A549 (cell line): ENCODE measurements around the gene SLC2A13. TPM values are rescaled to one million over a fixed set of nuclear protein-coding genes. Genes with fewer than 3 reads are reported as not detected.
A peak's percentile ranks its signal among the peaks of the same experiment; 100 is the strongest.

Experiments used
- ATAC-seq, 2 experiments: fragments of 200-7000 bp in 1 of 2; fragments of >200 bp in 1 of 2; cut with Nextera tagmentation in 1 of 2; cut with Tn5 transposase in 1 of 2; 3 replicates each; pipeline versions ENCODE4 v1.8.0 to v1.9.1; 2018 to 2020; ENCODE audit warnings: mild to moderate bottlenecking in 1 of 2, moderate library complexity in 1 of 2
- CTCF ChIA-PET: fragments of 300-600 bp; sonication (Branson Sonifier 250); formaldehyde crosslinking; extraction: SDS; loops from one replicate; lab custom pipeline; 2021; ENCODE audit warnings: antibody characterized with exemption, inconsistent platforms; lab: Yijun Ruan, JAX
- POLR2A ChIA-PET: fragments of 350-600 bp; formaldehyde crosslinking; extraction: SDS; loops from one replicate; lab custom pipeline; 2021; ENCODE audit warnings: antibody characterized with exemption, inconsistent platforms; lab: Yijun Ruan, JAX
- DNase-seq, 2 experiments: peaks; one replicate each; pipeline versions ENCODE4 v3.0.0 to v3.0.0-alpha.2; 2011 to 2016; ENCODE audit warnings: low read depth in 1 of 2, low spot score in 1 of 2
- FAIRE-seq: peaks from 2 replicates; lab custom pipeline; 2011; peaks lifted over from hg19 to GRCh38; lab: Jason Lieb, UNC
- H3K27ac ChIP-seq, 2 experiments: fragments of >200 bp; sonication (Bioruptor Twin); formaldehyde crosslinking; 3 replicates each; pipeline ENCODE4 v1.5.1; 2016 to 2017
- H3K4me1 ChIP-seq: fragments of >200 bp; sonication (Bioruptor Twin); formaldehyde crosslinking; 3 replicates; pipeline ENCODE4 v1.6.1; 2016
- H3K4me2 ChIP-seq: fragments of >200 bp; sonication (Bioruptor Twin); formaldehyde crosslinking; 3 replicates; pipeline ENCODE4 v1.6.1; 2016
- H3K4me3 ChIP-seq: fragments of >200 bp; sonication (Bioruptor Twin); formaldehyde crosslinking; 3 replicates; pipeline ENCODE4 v1.5.1; 2016
- H3K9me3 ChIP-seq: fragments of >200 bp; sonication (Bioruptor Twin); formaldehyde crosslinking; 3 replicates; pipeline ENCODE4 v1.6.1; 2016
- ATOH8 ChIP-seq: fragments of 250-450 bp; sonication (Bioruptor Pico); IDR thresholded peaks from 2 replicates; pipeline ENCODE4 v1.5.0; 2020; ENCODE audit warnings: low read depth, mild to moderate bottlenecking, moderate library complexity
- CTCF ChIP-seq: fragments of >200 bp; sonication (Bioruptor Twin); formaldehyde crosslinking; IDR thresholded peaks from 3 replicates; pipeline ENCODE4 v1.5.1; 2016
- ESRRA ChIP-seq: fragments of 150-350 bp; IDR thresholded peaks from 2 replicates; pipeline ENCODE4 v1.6.1; 2014; ENCODE audit warnings: mild to moderate bottlenecking, low read length, borderline replicate concordance
- HES2 ChIP-seq: fragments of >200 bp; sonication (Bioruptor Twin); formaldehyde crosslinking; IDR thresholded peaks from 2 replicates; pipeline ENCODE4 v1.6.1; 2016
- HEYL ChIP-seq: fragments of 250-450 bp; sonication (Bioruptor Pico); IDR thresholded peaks from 2 replicates; pipeline ENCODE4 v1.8.0; 2021; ENCODE audit warnings: mild to moderate bottlenecking, moderate library complexity
- HMGXB4 ChIP-seq: fragments of 250-450 bp; sonication (Bioruptor Pico); IDR thresholded peaks from 2 replicates; pipeline ENCODE4 v1.5.0; 2021; ENCODE audit warnings: mild to moderate bottlenecking, moderate library complexity, borderline replicate concordance
- HOXB13 ChIP-seq: fragments of 250-450 bp; sonication (Bioruptor Pico); IDR thresholded peaks from 2 replicates; pipeline ENCODE4 v1.5.0; 2020; ENCODE audit warnings: low read depth, mild to moderate bottlenecking, moderate library complexity
- HOXB5 ChIP-seq: fragments of 250-450 bp; sonication (Bioruptor Pico); IDR thresholded peaks from 2 replicates; pipeline ENCODE4 v1.5.0; 2020; ENCODE audit warnings: mild to moderate bottlenecking, moderate library complexity
- JUN ChIP-seq, 2 experiments: fragments of >200 bp; sonication (Bioruptor Twin); formaldehyde crosslinking; IDR thresholded peaks; 2 replicates in 1 of 2; 3 replicates in 1 of 2; pipeline ENCODE4 v1.6.1; 2016 to 2017
- MAX ChIP-seq: IDR thresholded peaks from 2 replicates; pipeline ENCODE4 v1.6.1; 2012
- NPAS2 ChIP-seq: fragments of 250-450 bp; sonication (Bioruptor Pico); IDR thresholded peaks from 2 replicates; pipeline ENCODE4 v1.8.0; 2022; ENCODE audit warnings: mild to moderate bottlenecking, moderate library complexity, borderline replicate concordance
- NR3C1 ChIP-seq: fragments of >200 bp; sonication (Bioruptor Twin); formaldehyde crosslinking; IDR thresholded peaks from 3 replicates; pipeline ENCODE4 v1.6.1; 2017
- POLR2A ChIP-seq: IDR thresholded peaks from 2 replicates; pipeline ENCODE4 v1.6.1; 2012; ENCODE audit warnings: mild to moderate bottlenecking, low read length
- RAD21 ChIP-seq, 2 experiments: fragments of >200 bp in 1 of 2; sonication (Bioruptor Twin) in 1 of 2; formaldehyde crosslinking in 1 of 2; IDR thresholded peaks in 1 of 2; conservative IDR thresholded peaks in 1 of 2; 2 replicates in 1 of 2; 3 replicates in 1 of 2; pipeline ENCODE4 v1.6.1; 2012 to 2018; ENCODE audit warnings: inconsistent platforms in 1 of 2
- RCOR1 ChIP-seq: fragments of 150-350 bp; IDR thresholded peaks from 2 replicates; pipeline ENCODE4 v1.6.1; 2014; ENCODE audit warnings: antibody characterized with exemption, low read length, low read depth
- RFX5 ChIP-seq: fragments of 450-650 bp; IDR thresholded peaks from 2 replicates; pipeline ENCODE4 v1.7.1; 2014; ENCODE audit warnings: antibody characterized with exemption, mild to moderate bottlenecking, moderate library complexity
- SMC3 ChIP-seq: fragments of >200 bp; sonication (Bioruptor Twin); formaldehyde crosslinking; IDR thresholded peaks from 3 replicates; pipeline ENCODE4 v1.6.1; 2018; ENCODE audit warnings: inconsistent platforms
- SREBF2 ChIP-seq: fragments of 450-650 bp; IDR thresholded peaks from 2 replicates; pipeline ENCODE4 v1.6.1; 2014; ENCODE audit warnings: mild to moderate bottlenecking, moderate library complexity
- WGBS: methylation state at CpG from one replicate; pipeline ENCODE4 v1.1.6; 2017; ENCODE audit errors: missing lambda C conversion rate; 5-methylcytosine and 5-hydroxymethylcytosine counted together
- polyA plus RNA-seq, 4 experiments: library from polyadenylated mRNA; depleted of rRNA in 3 of 4; stranded (reverse); fragments of >200 nt; fragmentation: RNase III in 1 of 4; extraction: RNeasy Plus Mini Kit Qiagen cat#74134 plus additional on column Dnase treatment in 1 of 4; gene quantifications; 2 replicates in 3 of 4; 3 replicates in 1 of 4; pipeline ENCODE4 v1.2.3, GENCODE V29; 2011 to 2017

Gene SLC2A13
- polyA plus RNA-seq, 2 of the 4 experiments (the other 2 are of a cell fraction): 4.5 to 8.2 TPM

GRCh38 chr12:39764944-39765560, 340.8 kb downstream of the SLC2A13 start:
- CTCF ChIA-PET: interaction anchor here (0.6 to 3.7 kb wide), 5 partner anchors 9 to 347 kb away, joined by 3 to 28 read pairs (median 5); partner anchors contain the start of gene SLC2A13
- Histone ChIP-seq H3K27ac (no peak overlapping the region), H3K4me3 (no peak overlapping the region), H3K4me2 (no peak overlapping the region), H3K4me1 (no peaks in the 10 kb centered on the region), H3K9me3 (no peaks in the 10 kb centered on the region)
- DNase-seq (peak; percentile 28 to 55), FAIRE-seq (peak; percentile 74), ATAC-seq (peak; percentile 47 to 79; a peak in 3 of 6 replicates)
- 34% methylated on average over 3 of the region's 3 CpGs for WGBS
- POLR2A ChIA-PET: no interaction called here
- TF ChIP-seq RAD21 (conservative IDR thresholded peaks at IDR 0.05 in 1 of 2, IDR thresholded peaks at IDR 0.05 in 1 of 2): peak; percentile 87 to 89
- peak; percentile 74 for TF ChIP-seq CTCF
- TF ChIP-seq HMGXB4: no peak
- TF ChIP-seq SMC3: peak; percentile 72

GRCh38 chr12:39763890-39764169, 342.1 kb downstream of the SLC2A13 start:
- no peaks in the 10 kb centered on the region for H3K4me1 ChIP-seq
- H3K27ac ChIP-seq: no peak overlapping the region
- FAIRE-seq: no peak
- ChIA-PET CTCF (interaction anchor here (1.1 to 3.7 kb wide), 3 partner anchors 247 to 550 kb away, joined by 3 to 28 read pairs (median 3); partner anchors contain the start of gene SLC2A13), POLR2A (no interaction called here)
- WGBS: 90% methylated on average over 2 of the region's 2 CpGs
- H3K4me3 ChIP-seq: no peak overlapping the region
- no peak for TF ChIP-seq HOXB5
- TF ChIP-seq ATOH8 (CRISPR knock-in tag): no peak
- TF ChIP-seq RCOR1: no peak
- TF ChIP-seq CTCF: no peak
- TF ChIP-seq POLR2A: no peak
- no peak for TF ChIP-seq ESRRA
- no peak for DNase-seq
- no peaks in the 10 kb centered on the region for H3K9me3 ChIP-seq
- no peak overlapping the region for H3K4me2 ChIP-seq
- ATAC-seq: no peak

GRCh38 chr12:39763071-39763889, 342.6 kb downstream of the SLC2A13 start:
- DNase-seq (no peak), ATAC-seq (no peak), FAIRE-seq (no peak)
- WGBS: 61% methylated on average over 6 of the region's 6 CpGs
- POLR2A ChIA-PET: no interaction called here
- no peaks in the 10 kb centered on the region for H3K9me3 ChIP-seq
- H3K27ac ChIP-seq: no peak overlapping the region
- no peak overlapping the region for H3K4me2 ChIP-seq
- no peaks in the 10 kb centered on the region for H3K4me1 ChIP-seq
- TF ChIP-seq RFX5: no peak
- no peak for TF ChIP-seq HOXB13 (CRISPR knock-in tag)
- no peak for TF ChIP-seq RCOR1
- no peak for TF ChIP-seq HES2
- no peak for TF ChIP-seq HEYL (CRISPR knock-in tag)
- no peak for TF ChIP-seq MAX
- no peak for TF ChIP-seq NR3C1
- TF ChIP-seq ESRRA: no peak
- no peak for TF ChIP-seq NPAS2 (CRISPR knock-in tag)
- TF ChIP-seq JUN (IDR thresholded peaks at IDR 0.05): no peak
- no peak for TF ChIP-seq SMC3
- no peak for TF ChIP-seq SREBF2
- TF ChIP-seq, all 56 proteins: peak for 0
- no peak overlapping the region for H3K4me3 ChIP-seq
- CTCF ChIA-PET: interaction anchor here (1.1 to 3.7 kb wide), 3 partner anchors 248 to 550 kb away, joined by 3 to 28 read pairs (median 3); partner anchors contain the start of gene SLC2A13
